ENCODE data around the gene PTPRD. TPM values are rescaled to one million over a fixed set of nuclear protein-coding genes. Genes with fewer than 3 reads are reported as not detected.
"Not testable (repeated sequence)": the region's sequence is repeated elsewhere in the genome, so short reads cannot be mapped to it uniquely, and the experiment has no call there.

Gene PTPRD
- total RNA-seq, 1 donor from 2014 or later, result 136 TPM

DNA sequence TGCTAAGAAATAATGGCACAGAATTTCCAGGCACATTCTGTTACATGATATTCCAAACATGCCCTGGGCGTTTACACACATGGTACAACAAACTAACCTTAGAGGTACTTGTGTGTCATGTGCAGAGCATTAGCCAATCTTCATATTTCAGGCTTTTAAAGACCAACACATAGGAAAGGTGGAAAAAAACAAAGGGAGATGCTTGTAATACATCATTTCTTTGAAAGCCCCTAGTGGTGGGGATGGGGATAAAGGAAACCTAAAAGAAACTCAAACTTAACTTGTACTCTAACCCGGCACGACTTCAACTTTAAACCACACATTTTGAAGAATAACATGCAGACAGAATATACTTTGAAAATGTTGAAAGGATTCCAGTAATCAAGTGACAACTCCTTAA, 133.6 kb downstream of the PTPRD start:
- H3K4me3 ChIP-seq, result no peak overlapping the region
- H3K79me2 ChIP-seq (ENCODE audit: low read depth), result no peaks in the 10 kb centered on the region
- no peak overlapping the region for H2AFZ ChIP-seq (replicated peaks)
- H3K4me3 Mint-ChIP-seq, result no peak overlapping the region
- H3K4me2 ChIP-seq, result no peak overlapping the region
- no peak overlapping the region for H3K27ac ChIP-seq
- no peak overlapping the region for H3K27ac Mint-ChIP-seq
- peak; percentile 18 for DNase-seq (ENCODE audit: low spot score)
- no peaks in the 10 kb centered on the region for H3K27me3 Mint-ChIP-seq (ENCODE audit: insufficient read depth, low read depth)
- H3K36me3 ChIP-seq, result no peaks in the 10 kb centered on the region
- no peaks in the 10 kb centered on the region for H3K27me3 ChIP-seq
- H3K36me3 Mint-ChIP-seq, result no peaks in the 10 kb centered on the region
- no peaks in the 10 kb centered on the region for H3K9me3 ChIP-seq (ENCODE audit: low read depth)
- H3K9ac ChIP-seq, result no peak overlapping the region
- TF ChIP-seq, protein P1, sequence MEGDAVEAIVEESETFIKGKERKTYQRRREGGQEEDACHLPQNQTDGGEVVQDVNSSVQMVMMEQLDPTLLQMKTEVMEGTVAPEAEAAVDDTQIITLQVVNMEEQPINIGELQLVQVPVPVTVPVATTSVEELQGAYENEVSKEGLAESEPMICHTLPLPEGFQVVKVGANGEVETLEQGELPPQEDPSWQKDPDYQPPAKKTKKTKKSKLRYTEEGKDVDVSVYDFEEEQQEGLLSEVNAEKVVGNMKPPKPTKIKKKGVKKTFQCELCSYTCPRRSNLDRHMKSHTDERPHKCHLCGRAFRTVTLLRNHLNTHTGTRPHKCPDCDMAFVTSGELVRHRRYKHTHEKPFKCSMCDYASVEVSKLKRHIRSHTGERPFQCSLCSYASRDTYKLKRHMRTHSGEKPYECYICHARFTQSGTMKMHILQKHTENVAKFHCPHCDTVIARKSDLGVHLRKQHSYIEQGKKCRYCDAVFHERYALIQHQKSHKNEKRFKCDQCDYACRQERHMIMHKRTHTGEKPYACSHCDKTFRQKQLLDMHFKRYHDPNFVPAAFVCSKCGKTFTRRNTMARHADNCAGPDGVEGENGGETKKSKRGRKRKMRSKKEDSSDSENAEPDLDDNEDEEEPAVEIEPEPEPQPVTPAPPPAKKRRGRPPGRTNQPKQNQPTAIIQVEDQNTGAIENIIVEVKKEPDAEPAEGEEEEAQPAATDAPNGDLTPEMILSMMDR (IDR thresholded peaks at IDR 0.05), result peak; percentile 67
- no peak for TF ChIP-seq EZH2phosphoT487 (IDR thresholded peaks at IDR 0.05)
- H3K4me1 ChIP-seq, result no peaks in the 10 kb centered on the region
- no peaks in the 10 kb centered on the region for H3F3A ChIP-seq (ENCODE audit: low read depth)
- H3K9me3 Mint-ChIP-seq, result peaks cover 4% of the 10 kb centered on the region
- no peaks in the 10 kb centered on the region for H4K20me1 ChIP-seq (ENCODE audit: low read depth)
- H3K4me1 Mint-ChIP-seq, result no peaks in the 10 kb centered on the region

DNA sequence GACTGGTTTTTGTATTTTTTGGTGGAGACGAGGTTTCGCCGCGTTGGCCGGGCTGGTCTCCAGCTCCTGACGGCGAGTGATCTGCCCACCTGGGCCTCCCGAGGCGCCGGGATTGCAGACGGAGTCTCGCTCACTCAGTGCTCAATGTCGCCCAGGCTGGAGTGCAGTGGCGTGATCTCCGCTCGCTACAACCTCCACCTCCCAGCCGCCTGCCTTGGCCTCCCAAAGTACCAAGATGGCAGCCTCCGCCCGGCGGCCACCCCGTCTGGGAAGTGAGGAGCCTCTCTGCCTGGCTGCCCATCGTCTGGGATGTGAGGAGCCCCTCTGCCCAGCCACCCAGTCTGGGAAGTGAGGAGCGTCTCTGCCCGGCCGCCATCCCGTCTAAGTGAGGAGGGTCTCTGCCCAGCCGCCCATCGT, 163.6 kb downstream of the PTPRD start:
- not testable (repeated sequence) for H3K4me1 ChIP-seq; H3K4me3 ChIP-seq; H3K4me1 Mint-ChIP-seq; H3K27me3 Mint-ChIP-seq (ENCODE audit: insufficient read depth, low read depth); H3K36me3 Mint-ChIP-seq; H3K27me3 ChIP-seq; H3K4me3 Mint-ChIP-seq; H3K36me3 ChIP-seq; H3K9me3 ChIP-seq (ENCODE audit: low read depth); H3K9me3 Mint-ChIP-seq; H3K4me2 ChIP-seq; H3K9ac ChIP-seq; H3K79me2 ChIP-seq (ENCODE audit: low read depth); H3K27ac Mint-ChIP-seq; H3F3A ChIP-seq (ENCODE audit: low read depth); H2AFZ ChIP-seq (replicated peaks); DNase-seq (ENCODE audit: low spot score); H4K20me1 ChIP-seq (ENCODE audit: low read depth); H3K27ac ChIP-seq

DNA sequence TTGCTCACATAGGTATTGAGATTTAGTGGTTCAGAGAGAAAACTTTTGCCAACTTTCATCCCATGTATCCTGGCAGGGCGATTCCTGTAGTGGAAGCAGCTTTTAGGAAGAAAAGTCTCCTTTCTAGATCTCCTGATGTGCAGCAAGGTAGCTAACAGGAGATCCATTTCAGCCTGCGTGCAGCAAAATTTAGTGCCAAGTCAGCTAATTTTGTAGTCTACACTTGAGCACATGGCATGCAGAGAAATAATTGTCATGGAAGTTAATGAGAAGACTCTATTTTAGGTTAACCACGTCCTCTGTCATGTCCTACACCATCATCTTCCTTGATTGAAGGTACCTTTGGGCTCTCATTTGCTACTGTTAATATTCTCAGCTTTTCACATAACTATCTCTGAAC, 165.8 kb downstream of the PTPRD start:
- Histone ChIP-seq H3K36me3 (no peaks in the 10 kb centered on the region), H3F3A (ENCODE audit: low read depth) (no peaks in the 10 kb centered on the region), H3K4me1 (no peaks in the 10 kb centered on the region), H2AFZ (replicated peaks) (no peak overlapping the region), H3K27ac (no peak overlapping the region), H3K27me3 (no peaks in the 10 kb centered on the region), H3K9me3 (ENCODE audit: low read depth) (no peaks in the 10 kb centered on the region), H3K4me2 (no peak overlapping the region), H4K20me1 (ENCODE audit: low read depth) (no peaks in the 10 kb centered on the region), H3K79me2 (ENCODE audit: low read depth) (no peaks in the 10 kb centered on the region), H3K9ac (no peak overlapping the region), H3K4me3 (no peak overlapping the region)
- Mint-ChIP-seq H3K4me3 (no peak overlapping the region), H3K36me3 (no peaks in the 10 kb centered on the region), H3K27ac (no peak overlapping the region), H3K27me3 (ENCODE audit: insufficient read depth, low read depth) (no peaks in the 10 kb centered on the region), H3K9me3 (peaks cover 3% of the 10 kb centered on the region), H3K4me1 (no peaks in the 10 kb centered on the region)
- no peak for DNase-seq (ENCODE audit: low spot score)
- TF ChIP-seq, protein P1 (IDR thresholded peaks at IDR 0.05), result no peak
- TF ChIP-seq EZH2 (IDR thresholded peaks at IDR 0.05), result no peak
- no peak for TF ChIP-seq EZH2phosphoT487 (IDR thresholded peaks at IDR 0.05)

DNA sequence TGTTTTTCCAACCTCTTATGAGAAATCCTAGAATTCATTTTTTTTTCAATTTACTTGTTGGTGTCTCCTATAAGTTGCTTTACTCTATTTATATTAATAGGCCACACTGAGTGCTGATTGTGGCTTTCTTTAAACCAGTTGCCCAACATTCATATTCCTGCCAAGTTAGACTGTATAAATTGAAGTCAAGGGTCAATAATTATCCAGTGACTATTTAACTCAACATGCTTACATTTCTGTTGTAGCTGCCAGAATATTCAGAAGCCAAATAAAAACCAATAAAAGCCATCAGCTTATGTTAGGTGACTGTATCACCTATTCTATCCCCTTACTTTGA, 169.0 kb downstream of the PTPRD start:
- Mint-ChIP-seq H3K27me3 (ENCODE audit: insufficient read depth, low read depth) (no peaks in the 10 kb centered on the region), H3K4me3 (no peak overlapping the region), H3K9me3 (no peaks in the 10 kb centered on the region), H3K27ac (no peak overlapping the region), H3K36me3 (no peaks in the 10 kb centered on the region), H3K4me1 (no peaks in the 10 kb centered on the region)
- Histone ChIP-seq H3K79me2 (ENCODE audit: low read depth) (no peaks in the 10 kb centered on the region), H3K27me3 (no peaks in the 10 kb centered on the region), H3K27ac (no peak overlapping the region), H3K36me3 (no peaks in the 10 kb centered on the region), H3K4me3 (no peak overlapping the region), H3K4me2 (no peak overlapping the region), H3F3A (ENCODE audit: low read depth) (no peaks in the 10 kb centered on the region), H4K20me1 (ENCODE audit: low read depth) (no peaks in the 10 kb centered on the region), H2AFZ (replicated peaks) (no peak overlapping the region), H3K9me3 (ENCODE audit: low read depth) (no peaks in the 10 kb centered on the region), H3K9ac (no peak overlapping the region), H3K4me1 (no peaks in the 10 kb centered on the region)
- no peak for DNase-seq (ENCODE audit: low spot score)
- TF ChIP-seq EZH2 (IDR thresholded peaks at IDR 0.05) (no peak), EZH2phosphoT487 (IDR thresholded peaks at IDR 0.05) (no peak)
- TF ChIP-seq, protein P1 (IDR thresholded peaks at IDR 0.05), result no peak

Data from neural progenitor cell (in vitro differentiated cells).